SK-N-MC (cell line): ENCODE data around the gene RNF223.
"Not testable (repeated sequence)": the region's sequence is repeated elsewhere in the genome, so short reads cannot be mapped to it uniquely, and the experiment has no call there.

Experiments used
- DNase-seq: peaks from one replicate; pipeline ENCODE4 v3.0.0-alpha.2; 2011; ENCODE audit warnings: low read depth, low spot score
- H3K27ac ChIP-seq: fragments of 200-600 bp; sonication (generic); 2 replicates; pipeline ENCODE4 v1.5.1; 2016; ENCODE audit warnings: mixed run types
- H3K36me3 ChIP-seq: fragments of 200-600 bp; sonication (generic); 2 replicates; pipeline ENCODE4 v1.6.1; 2017; ENCODE audit warnings: antibody characterized with exemption, low read length, mixed read lengths; ENCODE audit not compliant: insufficient read depth
- H3K4me3 ChIP-seq: fragments of 200-600 bp; sonication (generic); 2 replicates; pipeline ENCODE4 v1.5.1; 2016
- H3K9ac ChIP-seq: fragments of 200-600 bp; sonication (generic); 2 replicates; pipeline ENCODE4 v1.8.0; 2017; ENCODE audit warnings: mixed run types, mixed read lengths; ENCODE audit not compliant: insufficient read length
- H3K9me3 ChIP-seq: fragments of 200-600 bp; sonication (generic); 2 replicates; pipeline ENCODE4 v1.6.1; 2017; ENCODE audit warnings: low read depth, mild to moderate bottlenecking, antibody characterized with exemption, low read length, moderate library complexity, mixed read lengths
- EZH2 ChIP-seq: fragments of 200-600 bp; sonication (generic); IDR thresholded peaks from one replicate; pipeline ENCODE4 v1.6.1; 2017; ENCODE audit warnings: antibody characterized with exemption
- FOXP2 ChIP-seq: optimal IDR thresholded peaks from 2 replicates; pipeline ENCODE3; 2011; ENCODE audit warnings: mild to moderate bottlenecking, moderate library complexity; ENCODE audit not compliant: insufficient read depth; ENCODE audit errors: extremely low read length, control extremely low read depth
- POLR2AphosphoS5 ChIP-seq: IDR thresholded peaks from 2 replicates; pipeline ENCODE4 v1.6.1; 2012; ENCODE audit warnings: mild to moderate bottlenecking, low read depth, low read length, borderline replicate concordance

Gene RNF223

DNA sequence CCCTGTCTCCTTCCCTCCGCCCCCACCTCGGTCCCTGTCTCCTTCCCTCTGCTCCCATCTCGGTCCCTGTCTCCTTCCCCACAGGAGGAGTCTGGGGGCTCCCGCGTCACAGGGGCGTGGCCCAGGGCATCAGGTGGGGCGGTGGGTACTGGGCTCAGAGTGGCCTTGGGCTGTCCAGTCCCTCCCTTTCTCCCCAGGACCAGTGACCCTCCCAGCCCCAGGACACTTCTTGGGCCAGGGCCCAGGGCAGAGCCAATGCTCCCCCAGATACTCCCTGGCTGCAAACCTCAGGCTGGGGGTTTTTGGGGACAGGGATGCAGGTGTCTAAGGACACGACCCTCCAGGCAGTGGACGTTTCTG is 6.8 kb upstream of the RNF223 start:
- no peak overlapping the region for H3K4me3 ChIP-seq
- H3K36me3 ChIP-seq = no peaks in the 10 kb centered on the region
- no peaks in the 10 kb centered on the region for H3K9me3 ChIP-seq
- no peak for TF ChIP-seq POLR2AphosphoS5
- TF ChIP-seq FOXP2 = no peak
- TF ChIP-seq EZH2 = no peak
- DNase-seq = no peak
- no peak overlapping the region for H3K9ac ChIP-seq
- no peak overlapping the region for H3K27ac ChIP-seq

DNA sequence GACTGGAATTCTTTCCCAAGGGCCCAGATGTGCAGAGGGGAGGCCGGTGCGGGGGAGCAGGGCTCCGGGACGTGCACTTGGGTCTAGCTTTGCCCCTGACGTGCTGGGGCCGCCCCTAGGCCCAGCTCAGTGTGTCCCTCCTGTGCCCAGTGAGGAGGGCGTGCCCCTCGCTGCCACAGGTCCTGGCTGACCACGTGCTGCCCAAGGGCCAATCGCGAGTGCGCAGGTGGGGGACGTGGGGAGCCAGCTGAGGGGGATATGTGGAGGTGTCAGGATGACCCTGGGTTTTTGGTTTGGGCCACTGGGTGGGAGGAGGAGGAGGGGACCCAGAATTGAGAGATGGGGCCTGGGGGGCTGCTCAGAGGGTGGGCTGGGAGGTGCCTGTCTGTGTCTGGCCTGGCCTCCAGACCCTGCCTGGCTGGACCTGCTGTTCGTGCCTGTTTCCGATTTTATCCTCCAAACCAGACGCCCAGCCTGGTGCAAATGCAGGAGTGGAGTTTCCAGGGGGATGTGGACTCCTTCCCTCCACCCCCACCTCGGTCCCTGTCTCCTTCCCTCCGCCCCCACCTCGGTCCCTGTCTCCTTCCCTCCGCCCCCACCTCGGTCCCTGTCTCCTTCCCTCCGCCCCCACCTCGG is 6.1 kb upstream of the RNF223 start:
- TF ChIP-seq POLR2AphosphoS5 (0 out of 2 replicates have a peak, but pooled peaks have one; percentile 9), FOXP2 (no peak)
- H3K9me3 ChIP-seq = no peaks in the 10 kb centered on the region
- no peak overlapping the region for H3K27ac ChIP-seq
- no peaks in the 10 kb centered on the region for H3K36me3 ChIP-seq
- H3K4me3 ChIP-seq = peak overlapping the region; percentile 74
- H3K9ac ChIP-seq = no peak overlapping the region
- DNase-seq = no peak

GRCh38 chr1:1079408-1080121 is 5.5 kb upstream of the RNF223 start:
- Histone ChIP-seq H3K36me3 (no peaks in the 10 kb centered on the region), H3K4me3 (peak overlapping the region; percentile 74), H3K9ac (peak overlapping the region; percentile 12), H3K27ac (no peak overlapping the region), H3K9me3 (no peaks in the 10 kb centered on the region)
- TF ChIP-seq EZH2 = no peak
- peak; percentile 56; the same call in 1 of the 2 replicates for TF ChIP-seq POLR2AphosphoS5
- no peak for TF ChIP-seq FOXP2
- no peak for DNase-seq

DNA sequence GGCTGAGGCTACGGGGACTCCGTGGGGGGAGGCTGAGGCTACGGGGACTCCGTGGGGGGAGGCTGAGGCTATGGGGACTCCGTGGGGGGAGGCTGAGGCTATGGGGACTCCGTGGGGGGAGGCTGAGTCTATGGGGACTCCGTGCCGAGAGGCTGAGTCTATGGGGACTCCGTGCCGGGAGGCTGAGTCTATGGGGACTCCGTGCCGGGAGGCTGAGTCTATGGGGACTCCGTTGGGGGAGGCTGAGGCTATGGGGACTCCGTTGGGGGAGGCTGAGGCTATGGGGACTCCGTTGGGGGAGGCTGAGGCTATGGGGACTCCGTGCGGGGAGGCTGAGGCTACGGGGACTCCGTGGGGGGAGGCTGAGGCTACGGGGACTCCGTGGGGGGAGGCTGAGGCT is 3.3 kb upstream of the RNF223 start:
- H3K9me3 ChIP-seq, DNase-seq, H3K27ac ChIP-seq, H3K36me3 ChIP-seq, H3K4me3 ChIP-seq, H3K9ac ChIP-seq: not testable (repeated sequence)

DNA sequence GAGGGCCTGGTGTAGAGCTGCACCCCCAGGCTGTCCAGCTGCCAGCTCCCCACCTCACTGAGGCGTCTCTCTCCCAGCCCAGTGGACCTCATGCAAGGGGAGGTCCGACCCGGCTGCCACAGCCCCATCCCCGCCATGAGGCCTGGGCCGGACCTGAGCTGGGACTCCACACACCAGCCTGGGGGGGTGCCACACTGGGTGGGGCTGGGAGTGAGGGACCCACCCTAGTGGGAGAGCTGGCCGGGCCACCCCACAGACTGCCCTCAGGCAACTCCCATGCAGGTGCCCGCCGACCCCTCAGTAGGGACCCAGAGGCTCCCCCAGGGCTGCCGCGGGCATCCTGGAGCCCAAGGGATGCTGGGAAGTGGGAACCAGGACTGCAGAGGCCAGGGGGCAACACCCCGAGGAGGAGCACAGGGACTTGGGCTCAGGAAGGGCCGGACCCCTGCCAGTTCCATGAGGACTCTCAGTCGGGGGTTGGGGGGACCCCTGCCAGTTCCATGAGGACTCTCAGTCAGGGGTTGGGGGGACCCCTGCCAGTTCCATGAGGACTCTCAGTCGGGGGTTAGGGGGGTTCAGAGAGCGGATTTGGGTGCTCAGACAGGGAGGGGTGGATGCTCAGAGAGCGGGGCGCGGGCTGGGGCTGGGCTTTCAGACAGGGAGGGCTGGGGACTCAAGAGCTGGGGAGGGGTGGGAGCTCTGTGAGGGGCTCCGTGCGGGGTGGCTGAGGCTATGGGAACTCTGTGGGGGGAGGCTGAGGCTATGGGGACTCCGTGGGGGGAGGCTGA is 1.2 kb upstream of the RNF223 start:
- Histone ChIP-seq H3K27ac (no peak overlapping the region), H3K4me3 (no peak overlapping the region), H3K9ac (no peak overlapping the region), H3K36me3 (no peaks in the 10 kb centered on the region), H3K9me3 (no peaks in the 10 kb centered on the region)
- DNase-seq = no peak
- TF ChIP-seq EZH2 = no peak
- TF ChIP-seq FOXP2 = no peak
- no peak for TF ChIP-seq POLR2AphosphoS5

GRCh38 chr1:1074631-1075147 is 583 bp upstream of the RNF223 start:
- Histone ChIP-seq H3K4me3 (no peak overlapping the region), H3K27ac (no peak overlapping the region), H3K9ac (no peak overlapping the region), H3K36me3 (no peaks in the 10 kb centered on the region), H3K9me3 (no peaks in the 10 kb centered on the region)
- DNase-seq = no peak
- TF ChIP-seq FOXP2 (no peak), EZH2 (no peak), POLR2AphosphoS5 (no peak)

DNA sequence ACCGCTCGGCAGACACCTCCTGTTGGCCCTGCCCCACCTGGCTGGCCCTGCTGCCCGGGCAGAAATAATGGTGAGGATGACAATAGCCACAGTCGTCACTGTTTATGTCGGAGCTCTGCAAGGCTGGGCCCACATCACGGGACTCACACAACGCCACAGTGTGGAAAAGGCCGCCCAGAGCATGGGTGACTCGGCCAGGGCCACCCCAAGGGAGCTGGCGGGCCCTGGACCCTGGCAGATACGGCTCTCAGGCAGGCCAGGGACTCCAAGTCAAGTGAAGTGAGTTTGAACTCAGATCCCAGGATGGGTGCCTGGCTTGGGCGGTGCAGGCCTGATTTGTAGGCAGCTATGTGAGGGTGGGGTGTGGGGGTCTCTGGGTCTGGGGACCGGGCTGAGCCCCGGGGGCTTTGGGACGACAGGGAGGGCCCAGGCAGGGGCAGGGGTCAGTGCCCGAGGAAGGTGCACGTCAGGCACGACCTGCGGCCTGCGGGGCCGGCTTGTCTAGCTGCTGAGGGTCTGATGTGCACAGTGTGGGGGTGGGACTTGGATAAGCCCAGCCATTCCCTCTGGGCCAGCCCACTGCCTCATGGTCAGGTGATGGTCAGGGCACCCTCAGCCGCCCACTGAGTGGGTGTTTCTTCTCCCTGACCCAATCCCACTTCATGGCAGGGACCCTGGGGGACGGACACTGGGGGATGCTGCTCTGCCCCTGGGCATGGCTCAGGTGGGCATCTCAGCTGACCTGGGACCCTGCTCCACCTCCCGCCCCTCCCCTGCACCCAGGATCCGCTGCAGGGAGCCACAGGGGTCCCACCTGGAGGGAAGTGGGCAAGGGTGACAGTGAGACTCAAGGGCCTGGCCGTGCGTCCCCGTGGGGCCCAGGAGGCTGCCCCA is 1.0 kb downstream of the RNF223 start:
- H3K27ac ChIP-seq = no peak overlapping the region
- TF ChIP-seq FOXP2 (no peak), EZH2 (no peak), POLR2AphosphoS5 (no peak)
- H3K9me3 ChIP-seq = no peaks in the 10 kb centered on the region
- DNase-seq = no peak
- H3K4me3 ChIP-seq = no peak overlapping the region
- no peak overlapping the region for H3K9ac ChIP-seq
- H3K36me3 ChIP-seq = no peaks in the 10 kb centered on the region
